HL-60 (cell line): ENCODE measurements around the gene DEPDC4.

Experiments
- DNase-seq, 2 experiments: peaks; one replicate each; pipeline ENCODE4 v3.0.0-alpha.2; 2010 to 2020; ENCODE audit warnings: low read depth in 1 of 2, low spot score in 1 of 2
- H3K27ac ChIP-seq: fragments of 250-450 bp; sonication (Bioruptor Pico); replicated peaks from 2 replicates; pipeline ENCODE4 v1.5.1; 2020; ENCODE audit warnings: mild to moderate bottlenecking, moderate library complexity
- H3K27me3 ChIP-seq: fragments of 250-450 bp; sonication (Bioruptor Pico); 2 replicates; pipeline ENCODE4 v1.5.1; 2021; ENCODE audit warnings: mild to moderate bottlenecking, moderate library complexity; ENCODE audit not compliant: insufficient read depth, poor library complexity, severe bottlenecking
- H3K4me3 ChIP-seq: replicated peaks from 2 replicates; pipeline ENCODE4 v1.5.1; 2011; ENCODE audit warnings: mild to moderate bottlenecking, control low read depth, low read length; ENCODE audit not compliant: insufficient read depth
- CTCF ChIP-seq: IDR thresholded peaks from one replicate; pipeline ENCODE4 v1.5.1; 2011; ENCODE audit warnings: low read length, control low read depth, inconsistent platforms; ENCODE audit not compliant: insufficient read depth
- GABPA ChIP-seq: IDR thresholded peaks from 2 replicates; pipeline ENCODE4 v1.6.1; 2012; ENCODE audit warnings: low read depth
- POLR2AphosphoS5 ChIP-seq: IDR thresholded peaks from 2 replicates; pipeline ENCODE4 v1.6.1; 2012; ENCODE audit warnings: low read depth
- REST ChIP-seq: IDR thresholded peaks from 2 replicates; pipeline ENCODE4 v1.6.1; 2012; ENCODE audit warnings: low read depth; ENCODE audit not compliant: insufficient replicate concordance
- SPI1 ChIP-seq: IDR thresholded peaks from 2 replicates; pipeline ENCODE4 v1.6.1; 2012; ENCODE audit warnings: low read depth, mild to moderate bottlenecking, borderline replicate concordance

DEPDC4 gene

GRCh38 chr12:100216337-100216736 lies 50.5 kb downstream of the DEPDC4 start:
- Histone ChIP-seq H3K27ac (no peak overlapping the region), H3K4me3 (no peak overlapping the region), H3K27me3 (no peaks in the 10 kb centered on the region)
- no peak for DNase-seq
- TF ChIP-seq CTCF (no peak), SPI1 (no peak), POLR2AphosphoS5 (no peak), REST (no peak), GABPA (no peak)

- no peak overlapping the region for H3K4me3 ChIP-seq
- H3K27ac ChIP-seq = no peak overlapping the region
- DNase-seq = no peak
- TF ChIP-seq POLR2AphosphoS5 (no peak), REST (no peak), SPI1 (no peak), CTCF (no peak), GABPA (no peak)
- no peaks in the 10 kb centered on the region for H3K27me3 ChIP-seq
Observed at GRCh38 chr12:100215209-100215608, 51.7 kb downstream of the DEPDC4 start.

GRCh38 chr12:100214518-100214917 lies 52.4 kb downstream of the DEPDC4 start:
- Histone ChIP-seq H3K27me3 (no peaks in the 10 kb centered on the region), H3K27ac (no peak overlapping the region), H3K4me3 (no peak overlapping the region)
- TF ChIP-seq REST (no peak), SPI1 (no peak), CTCF (no peak), POLR2AphosphoS5 (no peak), GABPA (no peak)
- DNase-seq = no peak
